ENCODE results near the gene PROZ. TPM values are rescaled to one million over a fixed set of nuclear protein-coding genes. Genes with fewer than 3 reads are reported as not detected.

Gene PROZ
- total and polyA plus RNA-seq, 2 of the 13 experiments (the other 11 are each of a cell fraction or from before 2014, with no cell fraction given) = 5.6 to 22.5 TPM

DNA sequence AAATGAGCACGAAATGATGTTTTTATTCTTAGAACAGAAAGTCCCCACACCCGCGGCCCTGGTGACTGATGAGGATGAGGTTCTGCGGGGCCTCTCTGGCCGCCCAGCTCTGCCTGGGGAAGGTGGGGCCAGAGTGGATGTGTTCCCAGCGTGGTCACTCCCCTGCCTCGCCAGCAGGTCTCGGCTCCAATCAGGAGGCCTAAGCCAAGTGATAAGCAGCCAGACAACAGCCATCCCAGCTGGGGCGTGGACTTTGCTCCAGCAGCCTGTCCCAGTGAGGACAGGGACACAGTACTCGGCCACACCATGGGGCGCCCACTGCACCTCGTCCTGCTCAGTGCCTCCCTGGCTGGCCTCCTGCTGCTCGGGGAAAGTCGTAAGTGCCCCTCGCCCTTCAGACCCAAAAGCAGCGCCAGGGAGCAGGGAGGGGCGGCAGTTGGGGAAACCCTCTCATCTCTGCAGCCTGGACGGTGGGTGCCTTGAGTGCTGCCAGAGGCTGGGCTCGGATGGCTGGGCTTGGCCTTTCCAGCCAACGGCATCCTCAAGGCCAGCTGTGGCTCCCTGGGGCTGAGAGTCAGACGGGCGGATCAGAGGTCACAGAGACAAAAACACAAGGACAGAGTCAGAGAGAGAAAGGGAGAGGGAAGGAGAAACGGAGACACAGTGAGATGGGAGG is 35.8 kb upstream of the PROZ start, which contains the start of gene F10 (continued):
- TF ChIP-seq, protein P1, sequence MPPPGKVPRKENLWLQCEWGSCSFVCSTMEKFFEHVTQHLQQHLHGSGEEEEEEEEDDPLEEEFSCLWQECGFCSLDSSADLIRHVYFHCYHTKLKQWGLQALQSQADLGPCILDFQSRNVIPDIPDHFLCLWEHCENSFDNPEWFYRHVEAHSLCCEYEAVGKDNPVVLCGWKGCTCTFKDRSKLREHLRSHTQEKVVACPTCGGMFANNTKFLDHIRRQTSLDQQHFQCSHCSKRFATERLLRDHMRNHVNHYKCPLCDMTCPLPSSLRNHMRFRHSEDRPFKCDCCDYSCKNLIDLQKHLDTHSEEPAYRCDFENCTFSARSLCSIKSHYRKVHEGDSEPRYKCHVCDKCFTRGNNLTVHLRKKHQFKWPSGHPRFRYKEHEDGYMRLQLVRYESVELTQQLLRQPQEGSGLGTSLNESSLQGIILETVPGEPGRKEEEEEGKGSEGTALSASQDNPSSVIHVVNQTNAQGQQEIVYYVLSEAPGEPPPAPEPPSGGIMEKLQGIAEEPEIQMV (CRISPR knock-in tag; IDR thresholded peaks at IDR 0.05; ENCODE audit: low read depth) = peak; percentile 92; the same call in 1 of the 2 replicates
- TF ChIP-seq HNRNPK (IDR thresholded peaks at IDR 0.05; ENCODE audit: low read depth, low read length, poor library complexity, severe bottlenecking) (no peak), IKZF1 (IDR thresholded peaks at IDR 0.05) (no peak), ELF4 (CRISPR knock-in tag; IDR thresholded peaks at IDR 0.05; ENCODE audit: borderline replicate concordance) (no peak), RFX5 (IDR thresholded peaks at IDR 0.05; ENCODE audit: low read depth, low read length) (peak; percentile 69; the same call in 1 of the 2 replicates), ZNF891 (CRISPR knock-in tag; IDR thresholded peaks at IDR 0.05) (peak; percentile 66; the same call in 1 of the 2 replicates), ELF1 (CRISPR knock-in tag; IDR thresholded peaks at IDR 0.05) (peak; percentile 37), ZSCAN21 (CRISPR knock-in tag; IDR thresholded peaks at IDR 0.05; ENCODE audit: borderline replicate concordance) (peak; percentile 97), ZFP82 (CRISPR knock-in tag; IDR thresholded peaks at IDR 0.05; ENCODE audit: borderline replicate concordance) (no peak), PHF8 (CRISPR knock-in tag; IDR thresholded peaks at IDR 0.05) (peak; percentile 89), ZNF205 (CRISPR knock-in tag; IDR thresholded peaks at IDR 0.05) (no peak), NFRKB (IDR thresholded peaks at IDR 0.05) (no peak), ZNF136 (CRISPR knock-in tag; IDR thresholded peaks at IDR 0.05; ENCODE audit: low read depth) (0 out of 2 replicates have a peak, but pooled peaks have one; percentile 65), TRIM24 (CRISPR knock-in tag; IDR thresholded peaks at IDR 0.05) (no peak), RBAK (CRISPR knock-in tag; IDR thresholded peaks at IDR 0.05) (no peak)
- TF ChIP-seq, protein P2, sequence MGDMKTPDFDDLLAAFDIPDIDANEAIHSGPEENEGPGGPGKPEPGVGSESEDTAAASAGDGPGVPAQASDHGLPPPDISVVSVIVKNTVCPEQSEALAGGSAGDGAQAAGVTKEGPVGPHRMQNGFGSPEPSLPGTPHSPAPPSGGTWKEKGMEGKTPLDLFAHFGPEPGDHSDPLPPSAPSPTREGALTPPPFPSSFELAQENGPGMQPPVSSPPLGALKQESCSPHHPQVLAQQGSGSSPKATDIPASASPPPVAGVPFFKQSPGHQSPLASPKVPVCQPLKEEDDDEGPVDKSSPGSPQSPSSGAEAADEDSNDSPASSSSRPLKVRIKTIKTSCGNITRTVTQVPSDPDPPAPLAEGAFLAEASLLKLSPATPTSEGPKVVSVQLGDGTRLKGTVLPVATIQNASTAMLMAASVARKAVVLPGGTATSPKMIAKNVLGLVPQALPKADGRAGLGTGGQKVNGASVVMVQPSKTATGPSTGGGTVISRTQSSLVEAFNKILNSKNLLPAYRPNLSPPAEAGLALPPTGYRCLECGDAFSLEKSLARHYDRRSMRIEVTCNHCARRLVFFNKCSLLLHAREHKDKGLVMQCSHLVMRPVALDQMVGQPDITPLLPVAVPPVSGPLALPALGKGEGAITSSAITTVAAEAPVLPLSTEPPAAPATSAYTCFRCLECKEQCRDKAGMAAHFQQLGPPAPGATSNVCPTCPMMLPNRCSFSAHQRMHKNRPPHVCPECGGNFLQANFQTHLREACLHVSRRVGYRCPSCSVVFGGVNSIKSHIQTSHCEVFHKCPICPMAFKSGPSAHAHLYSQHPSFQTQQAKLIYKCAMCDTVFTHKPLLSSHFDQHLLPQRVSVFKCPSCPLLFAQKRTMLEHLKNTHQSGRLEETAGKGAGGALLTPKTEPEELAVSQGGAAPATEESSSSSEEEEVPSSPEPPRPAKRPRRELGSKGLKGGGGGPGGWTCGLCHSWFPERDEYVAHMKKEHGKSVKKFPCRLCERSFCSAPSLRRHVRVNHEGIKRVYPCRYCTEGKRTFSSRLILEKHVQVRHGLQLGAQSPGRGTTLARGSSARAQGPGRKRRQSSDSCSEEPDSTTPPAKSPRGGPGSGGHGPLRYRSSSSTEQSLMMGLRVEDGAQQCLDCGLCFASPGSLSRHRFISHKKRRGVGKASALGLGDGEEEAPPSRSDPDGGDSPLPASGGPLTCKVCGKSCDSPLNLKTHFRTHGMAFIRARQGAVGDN (CRISPR knock-in tag; IDR thresholded peaks at IDR 0.05) = peak; percentile 96
- TF ChIP-seq, protein P3, sequence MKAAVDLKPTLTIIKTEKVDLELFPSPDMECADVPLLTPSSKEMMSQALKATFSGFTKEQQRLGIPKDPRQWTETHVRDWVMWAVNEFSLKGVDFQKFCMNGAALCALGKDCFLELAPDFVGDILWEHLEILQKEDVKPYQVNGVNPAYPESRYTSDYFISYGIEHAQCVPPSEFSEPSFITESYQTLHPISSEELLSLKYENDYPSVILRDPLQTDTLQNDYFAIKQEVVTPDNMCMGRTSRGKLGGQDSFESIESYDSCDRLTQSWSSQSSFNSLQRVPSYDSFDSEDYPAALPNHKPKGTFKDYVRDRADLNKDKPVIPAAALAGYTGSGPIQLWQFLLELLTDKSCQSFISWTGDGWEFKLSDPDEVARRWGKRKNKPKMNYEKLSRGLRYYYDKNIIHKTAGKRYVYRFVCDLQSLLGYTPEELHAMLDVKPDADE (CRISPR knock-in tag; IDR thresholded peaks at IDR 0.05) = no peak
- TF ChIP-seq, protein P4, sequence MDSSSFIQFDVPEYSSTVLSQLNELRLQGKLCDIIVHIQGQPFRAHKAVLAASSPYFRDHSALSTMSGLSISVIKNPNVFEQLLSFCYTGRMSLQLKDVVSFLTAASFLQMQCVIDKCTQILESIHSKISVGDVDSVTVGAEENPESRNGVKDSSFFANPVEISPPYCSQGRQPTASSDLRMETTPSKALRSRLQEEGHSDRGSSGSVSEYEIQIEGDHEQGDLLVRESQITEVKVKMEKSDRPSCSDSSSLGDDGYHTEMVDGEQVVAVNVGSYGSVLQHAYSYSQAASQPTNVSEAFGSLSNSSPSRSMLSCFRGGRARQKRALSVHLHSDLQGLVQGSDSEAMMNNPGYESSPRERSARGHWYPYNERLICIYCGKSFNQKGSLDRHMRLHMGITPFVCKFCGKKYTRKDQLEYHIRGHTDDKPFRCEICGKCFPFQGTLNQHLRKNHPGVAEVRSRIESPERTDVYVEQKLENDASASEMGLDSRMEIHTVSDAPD (CRISPR knock-in tag; IDR thresholded peaks at IDR 0.05) = peak; percentile 93
- TF ChIP-seq, protein P5, sequence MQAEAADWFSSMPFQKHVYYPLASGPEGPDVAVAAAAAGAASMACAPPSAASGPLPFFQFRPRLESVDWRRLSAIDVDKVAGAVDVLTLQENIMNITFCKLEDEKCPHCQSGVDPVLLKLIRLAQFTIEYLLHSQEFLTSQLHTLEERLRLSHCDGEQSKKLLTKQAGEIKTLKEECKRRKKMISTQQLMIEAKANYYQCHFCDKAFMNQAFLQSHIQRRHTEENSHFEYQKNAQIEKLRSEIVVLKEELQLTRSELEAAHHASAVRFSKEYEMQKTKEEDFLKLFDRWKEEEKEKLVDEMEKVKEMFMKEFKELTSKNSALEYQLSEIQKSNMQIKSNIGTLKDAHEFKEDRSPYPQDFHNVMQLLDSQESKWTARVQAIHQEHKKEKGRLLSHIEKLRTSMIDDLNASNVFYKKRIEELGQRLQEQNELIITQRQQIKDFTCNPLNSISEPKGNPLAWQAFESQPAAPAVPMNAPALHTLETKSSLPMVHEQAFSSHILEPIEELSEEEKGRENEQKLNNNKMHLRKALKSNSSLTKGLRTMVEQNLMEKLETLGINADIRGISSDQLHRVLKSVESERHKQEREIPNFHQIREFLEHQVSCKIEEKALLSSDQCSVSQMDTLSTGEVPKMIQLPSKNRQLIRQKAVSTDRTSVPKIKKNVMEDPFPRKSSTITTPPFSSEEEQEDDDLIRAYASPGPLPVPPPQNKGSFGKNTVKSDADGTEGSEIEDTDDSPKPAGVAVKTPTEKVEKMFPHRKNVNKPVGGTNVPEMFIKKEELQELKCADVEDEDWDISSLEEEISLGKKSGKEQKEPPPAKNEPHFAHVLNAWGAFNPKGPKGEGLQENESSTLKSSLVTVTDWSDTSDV (CRISPR knock-in tag; IDR thresholded peaks at IDR 0.05) = no peak; the same call in 1 of the 2 replicates

All from HepG2 (cell line).